ENCODE data around the gene TTC6.

The TTC6 gene

GRCh38 chr14:37637341-37637740 is 41.9 kb downstream of the TTC6 start:
- DNase-seq, result no peak

- no peak for DNase-seq
Observed at GRCh38 chr14:37638599-37638998, 43.2 kb downstream of the TTC6 start.

GRCh38 chr14:37641117-37641516 is 45.7 kb downstream of the TTC6 start:
- DNase-seq, result no peak

- no peak for DNase-seq
Observed at GRCh38 chr14:37642125-37642524, 46.7 kb downstream of the TTC6 start.

DNA sequence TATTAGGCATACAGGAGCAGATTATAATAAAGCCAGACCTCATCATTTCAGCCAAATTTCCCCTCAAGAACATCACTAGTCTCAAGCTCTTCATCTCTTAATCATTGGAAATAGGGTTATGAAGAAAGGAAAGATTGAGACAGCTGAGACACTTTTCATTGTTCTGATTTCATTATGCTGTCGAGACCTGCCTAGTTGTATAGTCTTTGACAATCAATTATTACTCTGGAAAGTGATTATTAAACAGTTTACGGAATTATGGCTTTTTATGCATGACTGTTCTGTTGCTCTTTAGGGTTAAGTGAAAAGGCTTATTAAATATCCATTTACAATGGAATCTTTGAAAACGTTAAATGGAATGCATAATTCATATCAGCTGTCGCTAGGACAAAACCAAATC is 48.3 kb downstream of the TTC6 start:
- DNase-seq, result no peak
